K562 (cell line): ENCODE data around the gene PLSCR3. TPM values are rescaled to one million over a fixed set of nuclear protein-coding genes. Genes with fewer than 3 reads are reported as not detected.

Source experiments
- CEBPG ChIP-seq, 3 experiments: fragments of 200-800 bp in 1 of 3; sonication (Bioruptor generic) in 1 of 3; sonication (generic) in 1 of 3; formaldehyde crosslinking in 1 of 3; IDR thresholded peaks in 2 of 3; conservative IDR thresholded peaks in 1 of 3; 2 replicates each; pipeline versions ENCODE4 v1.6.1 to v1.8.0; 2016 to 2022; ENCODE audit warnings: missing compliant biosample characterization in 2 of 3, missing genetic modification characterization in 2 of 3, mild to moderate bottlenecking in 1 of 3, missing genetic modification reagents in 1 of 3
- CHCHD3 ChIP-seq: fragments of 250-450 bp; sonication (Bioruptor Pico); IDR thresholded peaks from 2 replicates; pipeline ENCODE4 v2.1.2; 2022; ENCODE audit warnings: mild to moderate bottlenecking
- CTCF ChIP-seq, 3 experiments: IDR thresholded peaks in 2 of 3; conservative IDR thresholded peaks in 1 of 3; 2 replicates each; pipeline ENCODE4 v1.5.1; 2011 to 2012; ENCODE audit warnings: low read length in 3 of 3, mild to moderate bottlenecking in 3 of 3, control low read depth in 2 of 3, improper control_type of control experiment in 1 of 3, inconsistent platforms in 1 of 3, low read depth in 1 of 3, mixed read lengths in 1 of 3, moderate library complexity in 1 of 3; ENCODE audit not compliant: insufficient read depth in 2 of 3
- FOSL1 ChIP-seq: fragments of 200-800 bp; sonication (Bioruptor generic); conservative IDR thresholded peaks from 2 replicates; pipeline ENCODE4 v1.6.1; 2016; ENCODE audit warnings: missing genetic modification characterization, missing compliant biosample characterization
- HNRNPLL ChIP-seq: fragments of 200-400 bp; formaldehyde crosslinking; IDR thresholded peaks from 2 replicates; pipeline ENCODE4 v1.6.1; 2017; ENCODE audit warnings: low read length, low read depth, mild to moderate bottlenecking; ENCODE audit not compliant: poor library complexity, severe bottlenecking
- MAZ ChIP-seq, 2 experiments: fragments of 450-650 bp in 1 of 2; sonication (generic) in 1 of 2; formaldehyde crosslinking; IDR thresholded peaks in 1 of 2; conservative IDR thresholded peaks in 1 of 2; 2 replicates each; pipeline versions ENCODE4 v1.4.0 to v1.5.0; 2020; ENCODE audit warnings: mild to moderate bottlenecking in 1 of 2, missing genetic modification reagents in 1 of 2
- MCM2 ChIP-seq: fragments of 450-650 bp; IDR thresholded peaks from 2 replicates; pipeline ENCODE4 v1.6.1; 2017; ENCODE audit warnings: low read depth, mild to moderate bottlenecking
- SMC3 ChIP-seq: conservative IDR thresholded peaks from 2 replicates; pipeline ENCODE4 v1.6.1; 2011; ENCODE audit warnings: low read depth, low read length, improper control_type of control experiment; ENCODE audit not compliant: insufficient read depth
- TCF3 ChIP-seq: sonication (generic); formaldehyde crosslinking; IDR thresholded peaks from 2 replicates; pipeline ENCODE4 v1.4.0; 2020; ENCODE audit warnings: mild to moderate bottlenecking, missing genetic modification reagents
- VEZF1 ChIP-seq: fragments of 200-800 bp; sonication (Bioruptor generic); IDR thresholded peaks from 2 replicates; pipeline ENCODE4 v1.6.1; 2017; ENCODE audit warnings: missing genetic modification characterization, missing compliant biosample characterization
- ZNF174 ChIP-seq: fragments of 250-450 bp; sonication (Bioruptor Pico); IDR thresholded peaks from 2 replicates; pipeline ENCODE4 v1.4.0; 2020; ENCODE audit warnings: mild to moderate bottlenecking
- ZNF717 ChIP-seq: fragments of 250-450 bp; sonication (Bioruptor Pico); IDR thresholded peaks from 2 replicates; pipeline ENCODE4 v1.5.0; 2021
- polyA plus RNA-seq, 8 experiments: library from polyadenylated mRNA; depleted of rRNA in 4 of 8; stranded (reverse) in 5 of 8; unstranded in 3 of 8; fragments of >200 nt; fragmentation: Nextera tagmentation in 2 of 8; fragmentation: Illumina TruSeq in 1 of 8; extraction: Ambion mirVana in 2 of 8; extraction: Trizol in 1 of 8; gene quantifications; 2 replicates each; pipeline versions ENCODE4 v1.2.1 to v1.2.3, GENCODE V29; 2011 to 2014; ENCODE audit warnings: inconsistent platforms in 1 of 8, missing spikeins in 1 of 8
- total RNA-seq, 7 experiments: library from RNA; depleted of rRNA in 6 of 7; stranded (reverse); fragments of >200 nt in 6 of 7; fragmentation: Illumina TruSeq in 2 of 7; extraction: Trizol in 2 of 7; gene quantifications; 2 replicates each; pipeline versions ENCODE4 v1.2.1 to v1.2.3, GENCODE V29; 2011 to 2021; ENCODE audit warnings: low replicate concordance in 1 of 7
- TF ChIP-seq, protein P1 (sequence below): IDR thresholded peaks from 2 replicates; pipeline ENCODE4 v1.6.1; 2011; ENCODE audit warnings: borderline replicate concordance, low read depth, mild to moderate bottlenecking, moderate library complexity, low read length; ENCODE audit not compliant: insufficient read depth, poor library complexity, severe bottlenecking
- TF ChIP-seq, protein P2 (sequence below): sonication (generic); formaldehyde crosslinking; IDR thresholded peaks from 2 replicates; pipeline ENCODE4 v1.9.0; 2022; ENCODE audit warnings: mild to moderate bottlenecking, missing genetic modification reagents
- TF ChIP-seq, protein P3 (sequence below): sonication (generic); formaldehyde crosslinking; IDR thresholded peaks from 2 replicates; pipeline ENCODE4 v1.8.0; 2023; ENCODE audit warnings: missing genetic modification reagents, mild to moderate bottlenecking, borderline replicate concordance

Gene PLSCR3
- total and polyA plus RNA-seq, 9 of the 15 experiments (the other 6 are each of a cell fraction or from before 2014, with no cell fraction given) = 3.2 to 16.8 (median 4.5) TPM

GRCh38 chr17:7356072-7356549, 38.2 kb downstream of the PLSCR3 start (continued):
- TF ChIP-seq SMC3 = peak; percentile 79
- TF ChIP-seq, protein P1, sequence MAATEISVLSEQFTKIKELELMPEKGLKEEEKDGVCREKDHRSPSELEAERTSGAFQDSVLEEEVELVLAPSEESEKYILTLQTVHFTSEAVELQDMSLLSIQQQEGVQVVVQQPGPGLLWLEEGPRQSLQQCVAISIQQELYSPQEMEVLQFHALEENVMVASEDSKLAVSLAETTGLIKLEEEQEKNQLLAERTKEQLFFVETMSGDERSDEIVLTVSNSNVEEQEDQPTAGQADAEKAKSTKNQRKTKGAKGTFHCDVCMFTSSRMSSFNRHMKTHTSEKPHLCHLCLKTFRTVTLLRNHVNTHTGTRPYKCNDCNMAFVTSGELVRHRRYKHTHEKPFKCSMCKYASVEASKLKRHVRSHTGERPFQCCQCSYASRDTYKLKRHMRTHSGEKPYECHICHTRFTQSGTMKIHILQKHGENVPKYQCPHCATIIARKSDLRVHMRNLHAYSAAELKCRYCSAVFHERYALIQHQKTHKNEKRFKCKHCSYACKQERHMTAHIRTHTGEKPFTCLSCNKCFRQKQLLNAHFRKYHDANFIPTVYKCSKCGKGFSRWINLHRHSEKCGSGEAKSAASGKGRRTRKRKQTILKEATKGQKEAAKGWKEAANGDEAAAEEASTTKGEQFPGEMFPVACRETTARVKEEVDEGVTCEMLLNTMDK = peak; percentile 35
- TF ChIP-seq CHCHD3 = no peak
- no peak; the same call in 1 of the 2 replicates for TF ChIP-seq TCF3 (CRISPR knock-in tag)
- TF ChIP-seq HNRNPLL = no peak
- TF ChIP-seq VEZF1 (CRISPR knock-in tag) = peak; percentile 56; the same call in 1 of the 2 replicates
- TF ChIP-seq, protein P2, sequence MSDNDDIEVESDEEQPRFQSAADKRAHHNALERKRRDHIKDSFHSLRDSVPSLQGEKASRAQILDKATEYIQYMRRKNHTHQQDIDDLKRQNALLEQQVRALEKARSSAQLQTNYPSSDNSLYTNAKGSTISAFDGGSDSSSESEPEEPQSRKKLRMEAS (CRISPR knock-in tag) = 0 out of 2 replicates have a peak, but pooled peaks have one; percentile 29
- TF ChIP-seq CEBPG (CRISPR knock-in tag; IDR thresholded peaks at IDR 0.05) = no peak
- TF ChIP-seq CEBPG (tag; conservative IDR thresholded peaks at IDR 0.05 in 1 of 2, IDR thresholded peaks at IDR 0.05 in 1 of 2) = no peak
- no peak for TF ChIP-seq MCM2
- TF ChIP-seq ZNF717 (CRISPR knock-in tag) = no peak
- TF ChIP-seq, protein P3, sequence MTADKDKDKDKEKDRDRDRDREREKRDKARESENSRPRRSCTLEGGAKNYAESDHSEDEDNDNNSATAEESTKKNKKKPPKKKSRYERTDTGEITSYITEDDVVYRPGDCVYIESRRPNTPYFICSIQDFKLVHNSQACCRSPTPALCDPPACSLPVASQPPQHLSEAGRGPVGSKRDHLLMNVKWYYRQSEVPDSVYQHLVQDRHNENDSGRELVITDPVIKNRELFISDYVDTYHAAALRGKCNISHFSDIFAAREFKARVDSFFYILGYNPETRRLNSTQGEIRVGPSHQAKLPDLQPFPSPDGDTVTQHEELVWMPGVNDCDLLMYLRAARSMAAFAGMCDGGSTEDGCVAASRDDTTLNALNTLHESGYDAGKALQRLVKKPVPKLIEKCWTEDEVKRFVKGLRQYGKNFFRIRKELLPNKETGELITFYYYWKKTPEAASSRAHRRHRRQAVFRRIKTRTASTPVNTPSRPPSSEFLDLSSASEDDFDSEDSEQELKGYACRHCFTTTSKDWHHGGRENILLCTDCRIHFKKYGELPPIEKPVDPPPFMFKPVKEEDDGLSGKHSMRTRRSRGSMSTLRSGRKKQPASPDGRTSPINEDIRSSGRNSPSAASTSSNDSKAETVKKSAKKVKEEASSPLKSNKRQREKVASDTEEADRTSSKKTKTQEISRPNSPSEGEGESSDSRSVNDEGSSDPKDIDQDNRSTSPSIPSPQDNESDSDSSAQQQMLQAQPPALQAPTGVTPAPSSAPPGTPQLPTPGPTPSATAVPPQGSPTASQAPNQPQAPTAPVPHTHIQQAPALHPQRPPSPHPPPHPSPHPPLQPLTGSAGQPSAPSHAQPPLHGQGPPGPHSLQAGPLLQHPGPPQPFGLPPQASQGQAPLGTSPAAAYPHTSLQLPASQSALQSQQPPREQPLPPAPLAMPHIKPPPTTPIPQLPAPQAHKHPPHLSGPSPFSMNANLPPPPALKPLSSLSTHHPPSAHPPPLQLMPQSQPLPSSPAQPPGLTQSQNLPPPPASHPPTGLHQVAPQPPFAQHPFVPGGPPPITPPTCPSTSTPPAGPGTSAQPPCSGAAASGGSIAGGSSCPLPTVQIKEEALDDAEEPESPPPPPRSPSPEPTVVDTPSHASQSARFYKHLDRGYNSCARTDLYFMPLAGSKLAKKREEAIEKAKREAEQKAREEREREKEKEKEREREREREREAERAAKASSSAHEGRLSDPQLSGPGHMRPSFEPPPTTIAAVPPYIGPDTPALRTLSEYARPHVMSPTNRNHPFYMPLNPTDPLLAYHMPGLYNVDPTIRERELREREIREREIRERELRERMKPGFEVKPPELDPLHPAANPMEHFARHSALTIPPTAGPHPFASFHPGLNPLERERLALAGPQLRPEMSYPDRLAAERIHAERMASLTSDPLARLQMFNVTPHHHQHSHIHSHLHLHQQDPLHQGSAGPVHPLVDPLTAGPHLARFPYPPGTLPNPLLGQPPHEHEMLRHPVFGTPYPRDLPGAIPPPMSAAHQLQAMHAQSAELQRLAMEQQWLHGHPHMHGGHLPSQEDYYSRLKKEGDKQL = no peak
- TF ChIP-seq CTCF (IDR thresholded peaks at IDR 0.05 in 2 of 3, conservative IDR thresholded peaks at IDR 0.05 in 1 of 3; ENCODE audit: insufficient read depth in 2 of 3, low read depth in 1 of 3, low read length in 3 of 3) = peak; percentile 81 to 86 (median 84)
- TF ChIP-seq FOSL1 = no peak
- TF ChIP-seq MAZ (CRISPR knock-in tag; conservative IDR thresholded peaks at IDR 0.05 in 1 of 2, IDR thresholded peaks at IDR 0.05 in 1 of 2) = peak; percentile 69 to 77
- TF ChIP-seq ZNF174 (CRISPR knock-in tag) = no peak
